HCT116 (cell line): Measurements from ENCODE around the gene TPT1. TPM values are rescaled to one million over a fixed set of nuclear protein-coding genes. Genes with fewer than 3 reads are reported as not detected.
"Not testable (repeated sequence)": the region's sequence is repeated elsewhere in the genome, so short reads cannot be mapped to it uniquely, and the experiment has no call there.

Experiments used
- ATAC-seq: fragments of 200-7000 bp; cut with Tn5 transposase; 2 replicates; pipeline ENCODE4 v1.9.1; 2020; ENCODE audit warnings: mild to moderate bottlenecking, moderate library complexity
- BruUV-seq: library from RNA; stranded (reverse); fragments of 400-500 nt; replicated peaks from 2 replicates; lab custom pipeline; 2021; lab: Mats Ljungman, UMichigan
- CTCF ChIA-PET: fragments of 300-600 bp; sonication (Branson Sonifier 250); formaldehyde crosslinking; loops from one replicate; lab custom pipeline; 2021; ENCODE audit warnings: antibody characterized with exemption; lab: Charles Lee
- POLR2A ChIA-PET: fragments of 300-600, 350-600 bp; sonication (Branson Sonifier 250); formaldehyde crosslinking; loops from one replicate; lab custom pipeline; 2021; ENCODE audit warnings: antibody characterized with exemption; lab: Charles Lee
- RAD21 ChIA-PET, 2 experiments: fragments of 300-600 bp; sonication (Branson Sonifier 250); formaldehyde crosslinking; loops; one replicate each; lab custom pipeline; 2023; ENCODE audit warnings: low total read pairs in 2 of 2; ENCODE audit not compliant: uncharacterized antibody in 2 of 2, unreplicated experiment in 2 of 2, low non-redundant PET in 1 of 2; lab: Charles Lee
- DNase-seq: peaks from one replicate; pipeline ENCODE4 v3.0.0-alpha.2; 2010; ENCODE audit warnings: low read depth, low spot score
- H2AFZ ChIP-seq: fragments of 200-600 bp; shearing (Covaris generic), sonication (generic); 2 replicates; pipeline ENCODE4 v1.6.1; 2017; ENCODE audit warnings: low read depth, mixed run types, mixed read lengths, antibody characterized with exemption, low read length; ENCODE audit not compliant: poor library complexity, severe bottlenecking
- H3K27ac ChIP-seq: 2 replicates; pipeline ENCODE4 v1.5.1; 2012; ENCODE audit warnings: low read depth, low read length
- H3K27me3 ChIP-seq: fragments of 200-600 bp; sonication (generic); 2 replicates; pipeline ENCODE4 v1.6.1; 2016; ENCODE audit warnings: mixed run types, low read length, mixed read lengths; ENCODE audit not compliant: insufficient read depth
- H3K36me3 ChIP-seq, 2 experiments: fragments of 200-500 bp in 1 of 2; fragments of 200-600 bp in 1 of 2; sonication (Bioruptor generic) in 1 of 2; sonication (generic) in 1 of 2; 2 replicates each; pipeline versions ENCODE4 v1.5.1 to v1.6.1; 2014 to 2016; ENCODE audit warnings: low read length in 2 of 2, inconsistent platforms in 1 of 2, mixed read lengths in 1 of 2, mixed run types in 1 of 2; ENCODE audit not compliant: insufficient read depth in 2 of 2, control insufficient read depth in 1 of 2
- H3K4me1 ChIP-seq, 2 experiments: fragments of 200-600 bp in 1 of 2; sonication (generic) in 1 of 2; 2 replicates each; pipeline versions ENCODE4 v1.5.1 to v1.6.1; 2012 to 2017; ENCODE audit warnings: low read length in 2 of 2, inconsistent platforms in 1 of 2, mild to moderate bottlenecking in 1 of 2, mixed read lengths in 1 of 2, mixed run types in 1 of 2, moderate library complexity in 1 of 2; ENCODE audit not compliant: insufficient read depth in 2 of 2, control insufficient read depth in 1 of 2
- H3K4me2 ChIP-seq: fragments of 200-600 bp; sonication (generic); 2 replicates; pipeline ENCODE4 v1.6.1; 2017; ENCODE audit warnings: mixed run types, low read length, mixed read lengths
- H3K4me3 ChIP-seq, 2 experiments: fragments of 200-600 bp in 1 of 2; sonication (generic) in 1 of 2; replicated peaks in 1 of 2; 2 replicates each; pipeline ENCODE4 v1.5.1; 2011 to 2016; ENCODE audit warnings: low read length in 2 of 2, control low read depth in 1 of 2, low read depth in 1 of 2, mild to moderate bottlenecking in 1 of 2, mixed read lengths in 1 of 2, mixed run types in 1 of 2
- H3K79me2 ChIP-seq: fragments of 200-600 bp; sonication (generic); 2 replicates; pipeline ENCODE4 v1.6.1; 2017; ENCODE audit warnings: mild to moderate bottlenecking, mixed run types, low read length, moderate library complexity, mixed read lengths; ENCODE audit not compliant: insufficient read depth
- H3K9ac ChIP-seq: fragments of 200-600 bp; sonication (generic); 2 replicates; pipeline ENCODE4 v1.6.1; 2016; ENCODE audit warnings: low read length, mixed read lengths
- H3K9me2 ChIP-seq: fragments of 200-600 bp; sonication (generic), shearing (Covaris generic); 2 replicates; pipeline ENCODE4 v1.6.1; 2017; ENCODE audit warnings: mixed run types, mild to moderate bottlenecking, moderate library complexity; ENCODE audit not compliant: insufficient read depth
- H3K9me3 ChIP-seq, 2 experiments: fragments of 200-500 bp in 1 of 2; fragments of 200-600 bp in 1 of 2; sonication (Bioruptor generic) in 1 of 2; sonication (generic) in 1 of 2; 2 replicates each; pipeline ENCODE4 v1.6.1; 2014 to 2017; ENCODE audit warnings: low read length in 2 of 2, mixed read lengths in 2 of 2, inconsistent platforms in 1 of 2, low read depth in 1 of 2, mild to moderate bottlenecking in 1 of 2, mixed run types in 1 of 2, moderate library complexity in 1 of 2; ENCODE audit not compliant: control insufficient read depth in 1 of 2, insufficient read depth in 1 of 2
- H4K20me1 ChIP-seq: fragments of 200-600 bp; sonication (generic), shearing (Covaris generic); 2 replicates; pipeline ENCODE4 v1.6.1; 2017; ENCODE audit warnings: mixed run types, mild to moderate bottlenecking, moderate library complexity; ENCODE audit not compliant: insufficient read depth
- CEBPB ChIP-seq: IDR thresholded peaks from 2 replicates; pipeline ENCODE4 v1.6.1; 2012; ENCODE audit warnings: low read depth
- ELF1 ChIP-seq: IDR thresholded peaks from 2 replicates; pipeline ENCODE4 v1.6.1; 2012; ENCODE audit warnings: low read depth, borderline replicate concordance
- EZH2phosphoT487 ChIP-seq: fragments of 200-600 bp; IDR thresholded peaks from 2 replicates; pipeline ENCODE4 v1.6.1; 2018; ENCODE audit warnings: antibody characterized with exemption, borderline replicate concordance
- FOSL1 ChIP-seq: IDR thresholded peaks from 2 replicates; pipeline ENCODE4 v1.6.1; 2012; ENCODE audit warnings: low read depth
- JUND ChIP-seq: IDR thresholded peaks from 2 replicates; pipeline ENCODE4 v1.6.1; 2012
- POLR2A ChIP-seq: IDR thresholded peaks from 2 replicates; pipeline ENCODE4 v1.7.0; 2011; ENCODE audit warnings: borderline replicate concordance; ENCODE audit not compliant: insufficient read depth, insufficient read length; ENCODE audit errors: extremely low read depth
- POLR2AphosphoS5 ChIP-seq: IDR thresholded peaks from 2 replicates; pipeline ENCODE4 v1.6.1; 2011; ENCODE audit warnings: mild to moderate bottlenecking, low read depth, low read length, moderate library complexity
- RAD21 ChIP-seq: IDR thresholded peaks from 2 replicates; pipeline ENCODE4 v1.6.1; 2012; ENCODE audit warnings: low read depth, mild to moderate bottlenecking
- SIN3A ChIP-seq: IDR thresholded peaks from 2 replicates; pipeline ENCODE4 v1.6.1; 2012; ENCODE audit warnings: low read depth
- SP1 ChIP-seq: IDR thresholded peaks from 2 replicates; pipeline ENCODE4 v1.6.1; 2012; ENCODE audit warnings: low read depth
- SRF ChIP-seq: IDR thresholded peaks from 2 replicates; pipeline ENCODE4 v1.6.1; 2012; ENCODE audit warnings: low read depth
- TCF7L2 ChIP-seq: IDR thresholded peaks from 2 replicates; pipeline ENCODE4 v1.7.0; 2011; ENCODE audit warnings: borderline replicate concordance, inconsistent platforms; ENCODE audit not compliant: insufficient read depth, insufficient read length; ENCODE audit errors: extremely low read depth
- YY1 ChIP-seq: IDR thresholded peaks from 2 replicates; pipeline ENCODE4 v1.6.1; 2011; ENCODE audit warnings: low read length, low read depth, moderate library complexity, mild to moderate bottlenecking; ENCODE audit not compliant: insufficient replicate concordance; ENCODE audit errors: extremely low read depth
- ZFX ChIP-seq: fragments of 450-650 bp; IDR thresholded peaks from 2 replicates; pipeline ENCODE4 v1.6.1; 2017
- ZNF274 ChIP-seq: fragments of 200-500 bp; sonication (Bioruptor generic); IDR thresholded peaks from 2 replicates; pipeline ENCODE4 v1.6.1; 2014; ENCODE audit warnings: mild to moderate bottlenecking, low read depth, low read length, inconsistent platforms
- intact Hi-C: fragments of 100-400 bp; cut with micrococcal nuclease; formaldehyde crosslinking; loops from 2 replicates; pipeline ENCODE4 v1.10.0; 2022
- total RNA-seq: library from RNA; stranded (reverse); gene quantifications from one replicate; pipeline ENCODE4 v1.2.1, GENCODE V29; 2021; ENCODE audit not compliant: unreplicated experiment
- TF ChIP-seq, protein P1 (sequence below): IDR thresholded peaks from 2 replicates; pipeline ENCODE4 v1.6.1; 2012
- TF ChIP-seq, protein P2 (sequence below): IDR thresholded peaks from 2 replicates; pipeline ENCODE4 v1.6.1; 2012; ENCODE audit warnings: low read depth
- TF ChIP-seq, protein P3 (sequence below): IDR thresholded peaks from 2 replicates; pipeline ENCODE4 v1.6.1; 2011; ENCODE audit warnings: mild to moderate bottlenecking, low read length, moderate library complexity; ENCODE audit not compliant: insufficient replicate concordance; ENCODE audit errors: extremely low read depth

TPT1 gene
- total RNA-seq, 1 experiment from 2014 or later, result 2,859 TPM

- ATAC-seq, result 0 out of 2 replicates have a peak, but pooled peaks have one; percentile 3
- no peak overlapping the region for H3K4me3 ChIP-seq
- ChIA-PET RAD21 (no interaction called here), POLR2A (interaction anchor here (1.0 kb wide), 1 partner anchor 8 kb away, joined by 3 read pairs; no protein-coding TSS in a partner anchor), CTCF (interaction anchor here (1.8 kb wide), 1 partner anchor 10 kb away, joined by 7 read pairs; no protein-coding TSS in a partner anchor)
- no peaks in the 10 kb centered on the region for H3K27me3 ChIP-seq
- no peak overlapping the region for H2AFZ ChIP-seq
- peaks cover 0 to 7% of the 10 kb centered on the region in 2 experiments; a peak in 1 of 4 replicates for H3K4me1 ChIP-seq
- no peak overlapping the region for H3K4me2 ChIP-seq
- H3K27ac ChIP-seq, result no peak overlapping the region
- no peaks in the 10 kb centered on the region for H3K9me3 ChIP-seq
- no peaks in the 10 kb centered on the region for H4K20me1 ChIP-seq
- no peaks in the 10 kb centered on the region for H3K9me2 ChIP-seq
- DNase-seq, result no peak
- TF ChIP-seq YY1 (no peak), EZH2phosphoT487 (no peak), ZNF274 (no peak), SIN3A (no peak), POLR2A (no peak), RAD21 (no peak), SP1 (no peak), CEBPB (no peak), SRF (no peak), ZFX (no peak), TCF7L2 (no peak), JUND (no peak), FOSL1 (no peak), POLR2AphosphoS5 (no peak), ELF1 (no peak)
- TF ChIP-seq, protein P1, sequence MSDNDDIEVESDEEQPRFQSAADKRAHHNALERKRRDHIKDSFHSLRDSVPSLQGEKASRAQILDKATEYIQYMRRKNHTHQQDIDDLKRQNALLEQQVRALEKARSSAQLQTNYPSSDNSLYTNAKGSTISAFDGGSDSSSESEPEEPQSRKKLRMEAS, result no peak
- TF ChIP-seq, protein P2, sequence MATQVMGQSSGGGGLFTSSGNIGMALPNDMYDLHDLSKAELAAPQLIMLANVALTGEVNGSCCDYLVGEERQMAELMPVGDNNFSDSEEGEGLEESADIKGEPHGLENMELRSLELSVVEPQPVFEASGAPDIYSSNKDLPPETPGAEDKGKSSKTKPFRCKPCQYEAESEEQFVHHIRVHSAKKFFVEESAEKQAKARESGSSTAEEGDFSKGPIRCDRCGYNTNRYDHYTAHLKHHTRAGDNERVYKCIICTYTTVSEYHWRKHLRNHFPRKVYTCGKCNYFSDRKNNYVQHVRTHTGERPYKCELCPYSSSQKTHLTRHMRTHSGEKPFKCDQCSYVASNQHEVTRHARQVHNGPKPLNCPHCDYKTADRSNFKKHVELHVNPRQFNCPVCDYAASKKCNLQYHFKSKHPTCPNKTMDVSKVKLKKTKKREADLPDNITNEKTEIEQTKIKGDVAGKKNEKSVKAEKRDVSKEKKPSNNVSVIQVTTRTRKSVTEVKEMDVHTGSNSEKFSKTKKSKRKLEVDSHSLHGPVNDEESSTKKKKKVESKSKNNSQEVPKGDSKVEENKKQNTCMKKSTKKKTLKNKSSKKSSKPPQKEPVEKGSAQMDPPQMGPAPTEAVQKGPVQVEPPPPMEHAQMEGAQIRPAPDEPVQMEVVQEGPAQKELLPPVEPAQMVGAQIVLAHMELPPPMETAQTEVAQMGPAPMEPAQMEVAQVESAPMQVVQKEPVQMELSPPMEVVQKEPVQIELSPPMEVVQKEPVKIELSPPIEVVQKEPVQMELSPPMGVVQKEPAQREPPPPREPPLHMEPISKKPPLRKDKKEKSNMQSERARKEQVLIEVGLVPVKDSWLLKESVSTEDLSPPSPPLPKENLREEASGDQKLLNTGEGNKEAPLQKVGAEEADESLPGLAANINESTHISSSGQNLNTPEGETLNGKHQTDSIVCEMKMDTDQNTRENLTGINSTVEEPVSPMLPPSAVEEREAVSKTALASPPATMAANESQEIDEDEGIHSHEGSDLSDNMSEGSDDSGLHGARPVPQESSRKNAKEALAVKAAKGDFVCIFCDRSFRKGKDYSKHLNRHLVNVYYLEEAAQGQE, result no peak
- TF ChIP-seq, protein P3, sequence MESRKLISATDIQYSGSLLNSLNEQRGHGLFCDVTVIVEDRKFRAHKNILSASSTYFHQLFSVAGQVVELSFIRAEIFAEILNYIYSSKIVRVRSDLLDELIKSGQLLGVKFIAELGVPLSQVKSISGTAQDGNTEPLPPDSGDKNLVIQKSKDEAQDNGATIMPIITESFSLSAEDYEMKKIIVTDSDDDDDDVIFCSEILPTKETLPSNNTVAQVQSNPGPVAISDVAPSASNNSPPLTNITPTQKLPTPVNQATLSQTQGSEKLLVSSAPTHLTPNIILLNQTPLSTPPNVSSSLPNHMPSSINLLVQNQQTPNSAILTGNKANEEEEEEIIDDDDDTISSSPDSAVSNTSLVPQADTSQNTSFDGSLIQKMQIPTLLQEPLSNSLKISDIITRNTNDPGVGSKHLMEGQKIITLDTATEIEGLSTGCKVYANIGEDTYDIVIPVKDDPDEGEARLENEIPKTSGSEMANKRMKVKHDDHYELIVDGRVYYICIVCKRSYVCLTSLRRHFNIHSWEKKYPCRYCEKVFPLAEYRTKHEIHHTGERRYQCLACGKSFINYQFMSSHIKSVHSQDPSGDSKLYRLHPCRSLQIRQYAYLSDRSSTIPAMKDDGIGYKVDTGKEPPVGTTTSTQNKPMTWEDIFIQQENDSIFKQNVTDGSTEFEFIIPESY, result no peak
- H3K9ac ChIP-seq, result no peak overlapping the region
- no peaks in the 10 kb centered on the region for H3K36me3 ChIP-seq
- no TSS peak for BruUV-seq
- intact Hi-C loops, result no loop called here
- no peaks in the 10 kb centered on the region for H3K79me2 ChIP-seq
These were observed 41.8 kb downstream of the TPT1 start for GRCh38 chr13:45299194-45299593.

GRCh38 chr13:45298550-45298949 is 42.4 kb downstream of the TPT1 start:
- H3K36me3 ChIP-seq, H3K4me3 ChIP-seq, DNase-seq, intact Hi-C loops, BruUV-seq, H3K9me2 ChIP-seq, H4K20me1 ChIP-seq, H3K4me1 ChIP-seq, RAD21 ChIA-PET, H3K79me2 ChIP-seq, H3K27me3 ChIP-seq, H3K9ac ChIP-seq, ATAC-seq, H3K27ac ChIP-seq, H3K4me2 ChIP-seq, H3K9me3 ChIP-seq, H2AFZ ChIP-seq: not testable (repeated sequence)
- CTCF ChIA-PET, result interaction anchor here (1.8 kb wide), 1 partner anchor 11 kb away, joined by 7 read pairs; no protein-coding TSS in a partner anchor
- POLR2A ChIA-PET, result interaction anchor here (1.0 kb wide), 1 partner anchor 9 kb away, joined by 3 read pairs; no protein-coding TSS in a partner anchor
